ACC112 (cell line): ENCODE measurements around the gene BUD23.

Experiments used
- H2AFZ ChIP-seq: fragments of 200-600 bp; sonication (generic); one replicate; pipeline ENCODE4 v1.6.0; 2017; ENCODE audit warnings: antibody characterized with exemption, low read length; ENCODE audit not compliant: unreplicated experiment
- H3K27ac ChIP-seq: fragments of 200-600 bp; sonication (generic); 2 replicates; pipeline ENCODE4 v1.5.1; 2014; ENCODE audit warnings: low read depth, mild to moderate bottlenecking, antibody characterized with exemption, low read length, moderate library complexity
- H3K27me3 ChIP-seq: fragments of 200-600 bp; sonication (generic); 2 replicates; pipeline ENCODE4 v1.6.1; 2014; ENCODE audit warnings: mild to moderate bottlenecking, antibody characterized with exemption, low read length, moderate library complexity, mixed read lengths; ENCODE audit not compliant: insufficient read depth
- H3K36me3 ChIP-seq: fragments of 200-600 bp; sonication (generic); 2 replicates; pipeline ENCODE4 v1.6.1; 2016; ENCODE audit warnings: mild to moderate bottlenecking, antibody characterized with exemption, low read length, moderate library complexity, mixed read lengths; ENCODE audit not compliant: insufficient read depth
- H3K4me1 ChIP-seq: fragments of 200-600 bp; sonication (generic); one replicate; pipeline ENCODE4 v1.6.1; 2016; ENCODE audit warnings: low read length, mixed read lengths; ENCODE audit not compliant: insufficient read depth, unreplicated experiment, control insufficient read depth
- H3K4me3 ChIP-seq: fragments of 200-600 bp; sonication (generic); 2 replicates; pipeline ENCODE4 v1.5.1; 2014; ENCODE audit warnings: mild to moderate bottlenecking, low read depth, low read length
- H3K79me2 ChIP-seq: fragments of 200-600 bp; sonication (generic); one replicate; pipeline ENCODE4 v1.6.0; 2016; ENCODE audit warnings: low read length; ENCODE audit not compliant: control insufficient read depth, unreplicated experiment, insufficient read depth

The BUD23 gene

DNA sequence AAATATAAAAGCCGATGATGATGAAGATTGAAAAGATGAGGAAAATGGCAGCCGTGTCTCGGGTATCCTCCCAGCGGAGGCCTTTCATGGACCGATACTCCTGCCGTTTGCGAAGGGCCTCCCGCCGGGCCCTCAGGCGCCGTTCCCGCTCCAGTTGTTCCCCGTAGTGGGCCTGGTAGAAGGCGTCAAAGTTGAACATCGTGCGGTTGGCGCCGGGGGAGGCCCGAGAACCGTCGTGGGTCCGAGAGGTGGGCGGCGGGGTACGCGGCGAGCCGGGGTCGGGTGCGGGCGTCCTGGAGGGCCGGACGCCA is 697 bp upstream of the BUD23 start:
- Histone ChIP-seq H3K4me1 (peaks cover 17% of the 10 kb centered on the region), H3K27ac (peak overlapping the region; percentile 28; the same call in 1 of the 2 replicates), H3K36me3 (0 out of 2 replicates have a peak, but pooled peaks cover 5% of the 10 kb centered on the region), H3K4me3 (peak overlapping the region; percentile 98), H3K27me3 (no peaks in the 10 kb centered on the region), H2AFZ (peak overlapping the region; percentile 61), H3K79me2 (peaks cover 80% of the 10 kb centered on the region)

GRCh38 chr7:73683788-73684693 is 644 bp downstream of the BUD23 start:
- Histone ChIP-seq H3K36me3 (no peaks in the 10 kb centered on the region), H3K79me2 (peaks cover 80% of the 10 kb centered on the region), H3K4me3 (peak overlapping the region; percentile 98), H3K27ac (peak overlapping the region; percentile 41), H3K4me1 (peaks cover 17% of the 10 kb centered on the region), H3K27me3 (no peaks in the 10 kb centered on the region), H2AFZ (peak overlapping the region; percentile 98)

GRCh38 chr7:73685311-73685710 is 1.9 kb downstream of the BUD23 start:
- peaks cover 69% of the 10 kb centered on the region for H3K79me2 ChIP-seq
- peaks cover 17% of the 10 kb centered on the region for H3K4me1 ChIP-seq
- no peak overlapping the region for H3K27ac ChIP-seq
- H3K27me3 ChIP-seq, result no peaks in the 10 kb centered on the region
- no peak overlapping the region for H3K4me3 ChIP-seq
- H3K36me3 ChIP-seq, result no peaks in the 10 kb centered on the region
- no peak overlapping the region for H2AFZ ChIP-seq

DNA sequence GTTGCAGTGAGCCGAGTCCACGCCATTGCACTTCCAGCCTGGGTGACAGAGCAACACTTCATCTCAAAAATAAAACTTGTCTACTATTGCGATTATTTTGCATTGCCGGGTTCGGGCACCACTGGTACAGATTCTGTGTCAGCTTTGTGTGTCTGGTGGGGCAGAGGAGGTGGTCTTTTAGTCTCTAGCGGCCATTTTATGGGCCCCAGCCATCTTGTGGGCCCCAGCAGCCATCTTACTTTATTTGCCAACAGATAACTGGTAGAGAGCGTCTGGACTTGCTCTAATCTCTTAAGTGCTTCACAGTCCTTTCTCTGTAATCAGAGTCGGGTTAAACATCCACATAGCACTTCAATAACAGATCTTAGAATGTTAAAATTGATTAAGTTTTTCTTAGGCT is 4.9 kb downstream of the BUD23 start:
- H3K79me2 ChIP-seq, result peaks cover 42% of the 10 kb centered on the region
- no peaks in the 10 kb centered on the region for H3K4me1 ChIP-seq
- H3K27ac ChIP-seq, result no peak overlapping the region
- H2AFZ ChIP-seq, result no peak overlapping the region
- no peak overlapping the region for H3K4me3 ChIP-seq
- no peaks in the 10 kb centered on the region for H3K27me3 ChIP-seq
- H3K36me3 ChIP-seq, result 0 out of 2 replicates have a peak, but pooled peaks cover 2% of the 10 kb centered on the region

DNA sequence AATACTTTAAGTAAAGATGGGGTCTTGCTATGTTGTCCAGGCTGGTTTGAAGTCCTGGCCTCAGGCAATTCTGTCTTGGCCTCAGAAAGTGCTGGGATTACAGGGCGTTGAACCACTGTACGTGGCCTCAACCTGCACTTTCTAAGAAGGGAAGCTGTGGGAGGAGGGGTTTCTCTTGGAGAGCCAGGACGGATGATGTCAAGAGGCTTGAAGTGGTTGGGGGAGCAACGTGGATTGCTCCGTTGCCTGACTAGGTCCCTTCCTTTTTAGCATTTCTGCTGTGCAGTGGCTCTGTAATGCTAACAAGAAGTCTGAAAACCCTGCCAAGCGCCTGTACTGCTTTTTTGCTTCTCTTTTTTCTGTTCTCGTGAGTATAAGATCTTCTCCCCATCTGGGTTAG is 7.2 kb downstream of the BUD23 start:
- Histone ChIP-seq H3K4me1 (no peaks in the 10 kb centered on the region), H2AFZ (no peak overlapping the region), H3K27me3 (no peaks in the 10 kb centered on the region), H3K27ac (no peak overlapping the region), H3K79me2 (peaks cover 21% of the 10 kb centered on the region), H3K36me3 (peaks cover 2% of the 10 kb centered on the region; the same call in 1 of the 2 replicates), H3K4me3 (no peak overlapping the region)

- H2AFZ ChIP-seq, result no peak overlapping the region
- no peak overlapping the region for H3K27ac ChIP-seq
Observed at GRCh38 chr7:73696372-73696771, 13.0 kb downstream of the BUD23 start.

DNA sequence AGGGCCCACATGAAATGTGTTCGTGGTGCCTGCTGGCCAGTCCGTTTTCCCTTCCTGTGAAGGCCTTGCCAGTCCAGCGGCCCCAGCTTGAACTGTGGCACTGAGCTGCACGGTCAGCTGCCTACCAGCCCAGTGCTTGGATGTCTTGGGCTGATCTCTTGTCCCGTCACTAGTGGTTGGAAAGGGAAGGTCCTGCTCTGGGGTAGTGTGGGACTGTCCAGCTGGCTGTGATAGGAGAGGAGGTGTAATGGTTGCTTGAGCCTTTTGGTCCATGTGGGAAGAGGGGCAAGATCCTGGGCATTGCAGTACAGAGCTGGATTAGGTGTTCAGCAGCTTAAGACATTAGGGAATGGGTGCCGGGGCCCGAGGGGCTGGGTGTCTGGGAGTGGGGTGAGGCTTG is 15.0 kb downstream of the BUD23 start:
- Histone ChIP-seq H3K79me2 (peaks cover 5% of the 10 kb centered on the region), H3K27ac (no peak overlapping the region), H3K36me3 (peaks cover 18% of the 10 kb centered on the region; the same call in 1 of the 2 replicates), H3K27me3 (no peaks in the 10 kb centered on the region), H3K4me3 (no peak overlapping the region), H3K4me1 (no peaks in the 10 kb centered on the region), H2AFZ (no peak overlapping the region)

More at GRCh38 chr7:73696372-73696771, 13.0 kb downstream of the BUD23 start:
- Histone ChIP-seq H3K4me1 (no peaks in the 10 kb centered on the region), H3K36me3 (peaks cover 13% of the 10 kb centered on the region; the same call in 1 of the 2 replicates), H3K27me3 (no peaks in the 10 kb centered on the region), H3K79me2 (no peaks in the 10 kb centered on the region), H3K4me3 (no peak overlapping the region)

GRCh38 chr7:73699370-73700068 is 16.1 kb downstream of the BUD23 start:
- Histone ChIP-seq H3K27me3 (no peaks in the 10 kb centered on the region), H3K36me3 (peaks cover 20% of the 10 kb centered on the region; the same call in 1 of the 2 replicates), H3K27ac (no peak overlapping the region)

DNA sequence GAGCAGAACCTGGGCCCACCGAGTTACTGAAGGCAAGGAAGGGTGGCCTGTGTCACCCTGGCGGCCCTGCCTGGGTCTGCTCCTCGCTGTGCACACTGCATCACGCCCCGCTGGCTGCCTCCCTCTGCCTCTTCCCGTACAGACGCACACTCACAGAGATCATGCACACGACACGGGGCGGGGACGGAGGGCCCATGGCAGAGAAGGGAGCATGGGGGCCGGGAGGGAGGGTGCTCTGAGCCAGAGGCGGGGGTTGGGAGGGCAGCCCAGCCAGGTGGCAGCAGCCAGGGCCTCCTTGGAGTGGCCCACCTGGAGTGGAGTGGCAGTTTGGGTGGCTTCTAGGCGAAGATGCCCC is 16.6 kb downstream of the BUD23 start:
- Histone ChIP-seq H3K27ac (no peak overlapping the region), H3K4me1 (peaks cover 11% of the 10 kb centered on the region), H3K79me2 (peaks cover 7% of the 10 kb centered on the region), H3K36me3 (peaks cover 22% of the 10 kb centered on the region; the same call in 1 of the 2 replicates), H3K4me3 (no peak overlapping the region), H3K27me3 (no peaks in the 10 kb centered on the region), H2AFZ (no peak overlapping the region)

More at GRCh38 chr7:73699370-73700068, 16.1 kb downstream of the BUD23 start:
- no peak overlapping the region for H3K4me3 ChIP-seq
- no peak overlapping the region for H2AFZ ChIP-seq
- peaks cover 5% of the 10 kb centered on the region for H3K4me1 ChIP-seq
- H3K79me2 ChIP-seq, result peaks cover 7% of the 10 kb centered on the region

DNA sequence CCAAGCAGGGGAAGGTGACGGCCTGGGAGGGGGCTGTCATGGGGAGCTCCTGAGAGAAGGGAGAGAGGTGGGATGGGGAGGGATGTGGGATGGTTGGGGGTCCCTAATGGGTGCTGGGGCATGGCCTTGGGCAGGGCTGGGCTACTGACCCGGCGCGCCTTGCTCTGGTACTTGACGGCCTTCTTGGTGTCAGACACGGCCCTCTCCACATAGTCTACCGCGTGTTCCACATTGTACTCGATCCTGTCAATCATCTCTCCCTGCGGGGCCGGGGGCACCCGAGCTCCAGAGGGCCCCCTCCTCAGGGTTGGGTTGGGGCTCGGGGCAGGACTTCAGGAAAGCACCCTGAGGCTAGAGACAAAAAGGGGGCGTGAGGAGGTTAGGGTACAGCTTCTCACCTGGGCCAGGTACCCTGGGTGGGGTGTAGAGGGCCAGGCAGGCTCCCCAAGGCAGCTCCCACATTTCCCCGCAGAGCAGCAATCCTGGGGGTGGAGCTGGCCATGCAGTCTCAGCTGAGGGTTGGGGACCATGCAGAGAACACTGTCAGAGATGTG is 17.3 kb downstream of the BUD23 start:
- Histone ChIP-seq H3K27me3 (no peaks in the 10 kb centered on the region), H3K27ac (no peak overlapping the region), H3K4me3 (no peak overlapping the region), H3K36me3 (peaks cover 22% of the 10 kb centered on the region; the same call in 1 of the 2 replicates), H2AFZ (no peak overlapping the region), H3K79me2 (peaks cover 7% of the 10 kb centered on the region), H3K4me1 (peaks cover 17% of the 10 kb centered on the region)
